HG03095 (cell line): Measurements from ENCODE around the gene PFDN6.
A peak's percentile ranks its signal among the peaks of the same experiment; 100 is the strongest.

Experiments
- ATAC-seq: cut with Tn5 transposase; IDR thresholded peaks from one replicate; pipeline ENCODE4 v1.9.1; 2021; ENCODE audit warnings: moderate library complexity; ENCODE audit not compliant: unreplicated experiment

Gene PFDN6

DNA sequence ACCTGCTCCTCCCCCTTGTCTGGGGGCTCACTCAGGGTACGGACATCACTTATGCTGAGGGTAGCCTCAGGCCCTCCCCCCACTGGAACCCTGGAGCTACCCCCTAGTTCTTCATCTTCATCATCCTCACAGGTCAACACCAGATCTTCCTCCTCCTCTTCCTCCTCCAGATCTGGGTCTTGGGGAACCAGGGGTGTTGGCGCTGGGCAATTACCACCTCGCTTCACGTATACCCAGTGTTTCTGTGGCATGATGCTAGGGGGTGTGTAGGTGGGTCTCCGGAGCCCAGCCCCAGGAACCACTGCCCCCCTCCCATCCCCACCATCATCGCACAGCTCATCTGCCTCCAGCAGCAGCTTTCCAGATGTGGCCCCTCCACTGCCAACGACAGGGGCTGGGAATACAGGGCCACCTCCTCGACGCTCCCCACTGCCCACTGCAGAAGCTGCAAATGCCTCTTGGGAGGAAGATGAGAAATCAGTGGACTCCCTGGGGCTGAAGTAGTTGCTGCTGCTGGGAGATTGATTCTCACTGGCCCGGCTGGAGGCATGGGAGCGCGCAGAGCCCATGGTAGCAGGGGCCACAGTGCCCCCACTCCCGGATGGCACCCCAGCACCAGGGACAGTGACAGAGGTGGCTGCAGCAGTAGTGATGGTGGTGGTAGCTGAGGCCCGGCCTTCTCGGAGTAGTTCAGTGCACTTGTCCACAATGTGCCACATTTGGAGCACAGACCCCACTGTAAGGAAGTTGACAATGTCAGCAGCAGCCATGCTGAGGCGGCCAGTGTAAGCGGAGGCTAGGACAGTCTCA, 26.6 kb downstream of the PFDN6 start:
- no peak for ATAC-seq

DNA sequence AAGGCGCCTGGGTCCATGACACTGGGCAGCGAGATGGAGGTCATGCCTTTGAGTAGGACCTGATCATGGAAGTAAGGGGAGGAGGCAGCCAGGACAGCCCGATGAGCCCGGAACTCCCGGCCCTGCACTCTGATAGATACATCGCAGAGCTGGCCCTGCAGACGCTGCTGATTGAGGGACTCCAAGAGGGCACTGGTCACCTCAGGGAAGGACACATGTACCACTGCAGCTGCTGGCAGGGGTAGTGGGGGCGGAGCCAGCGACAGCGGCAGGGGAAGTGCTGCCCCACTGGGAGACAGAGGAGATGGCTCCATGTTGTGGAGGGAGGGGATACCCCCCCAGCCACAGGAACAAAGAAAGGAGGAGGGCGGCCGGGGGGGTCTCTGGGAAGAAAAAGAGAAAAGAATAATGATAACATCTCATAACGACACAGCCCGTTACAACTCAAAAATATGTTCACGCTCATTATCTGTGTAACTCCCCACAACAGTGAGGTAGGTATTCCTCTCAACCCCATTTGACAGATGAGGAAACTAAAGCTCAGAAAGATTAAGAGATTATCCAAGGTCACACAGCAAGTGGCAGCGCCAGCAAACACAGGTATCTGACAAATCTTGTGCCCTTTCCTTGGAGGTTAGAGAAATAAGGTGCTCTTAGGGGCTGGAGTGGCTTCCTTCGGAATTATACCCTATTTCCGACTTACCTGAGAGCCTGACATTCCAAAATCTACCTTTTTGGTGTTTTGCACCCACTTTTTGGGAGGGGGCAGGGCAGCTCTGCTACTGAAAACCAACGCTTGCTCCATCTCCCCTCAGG, 27.4 kb downstream of the PFDN6 start:
- ATAC-seq = no peak

GRCh38 chr6:33317419-33317668, 27.9 kb downstream of the PFDN6 start:
- no peak for ATAC-seq

DNA sequence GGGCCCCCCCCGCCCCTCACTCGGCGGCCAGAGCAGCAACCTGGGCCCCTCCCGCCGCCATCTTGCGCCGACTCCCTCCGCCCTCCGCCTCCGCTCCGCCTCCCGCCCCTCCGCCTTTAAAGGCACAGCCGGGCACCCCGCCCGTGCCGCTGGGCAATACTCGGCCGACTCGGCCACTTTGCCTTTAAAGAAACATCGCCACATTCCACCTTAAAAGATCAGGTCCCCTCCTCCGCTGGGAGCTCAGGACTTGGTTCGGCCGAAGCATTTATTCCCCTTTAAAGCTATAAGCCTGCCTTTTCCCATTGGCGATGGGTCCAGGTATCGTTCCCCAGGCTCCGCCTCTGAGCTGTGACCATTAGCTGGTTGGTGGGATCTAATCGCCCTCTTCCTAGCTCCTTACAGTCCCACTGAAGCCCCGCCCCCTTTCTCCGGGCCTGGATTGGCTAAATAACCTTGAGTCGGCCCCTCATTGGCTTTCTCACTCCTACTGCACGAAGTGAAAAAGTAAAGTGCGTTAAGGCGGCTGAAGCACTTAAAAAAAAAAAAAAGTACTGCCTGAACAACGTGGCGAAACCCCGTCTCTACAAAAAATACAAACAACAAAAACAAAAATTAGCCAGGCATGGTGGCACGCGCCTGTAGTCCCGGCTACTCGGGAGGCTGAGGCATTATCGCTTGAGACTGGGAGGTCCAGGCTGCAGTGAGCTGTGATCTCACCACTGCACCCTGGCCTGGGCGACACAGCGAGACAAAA, 28.4 kb downstream of the PFDN6 start, which contains the start of gene ZBTB22:
Gene ZBTB22, minus strand, starts transcription at position 76 of the 757 bp plus-strand sequence. CDS start 828 bp downstream, outside the sequence.
- peak; percentile 45 for ATAC-seq

- no peak for ATAC-seq
Observed at GRCh38 chr6:33318426-33319073, 29.1 kb downstream of the PFDN6 start.

- no peak for ATAC-seq
Observed at GRCh38 chr6:33319939-33320314, 30.5 kb downstream of the PFDN6 start.

- ATAC-seq = no peak
Observed at GRCh38 chr6:33320315-33321181, 31.1 kb downstream of the PFDN6 start.

DNA sequence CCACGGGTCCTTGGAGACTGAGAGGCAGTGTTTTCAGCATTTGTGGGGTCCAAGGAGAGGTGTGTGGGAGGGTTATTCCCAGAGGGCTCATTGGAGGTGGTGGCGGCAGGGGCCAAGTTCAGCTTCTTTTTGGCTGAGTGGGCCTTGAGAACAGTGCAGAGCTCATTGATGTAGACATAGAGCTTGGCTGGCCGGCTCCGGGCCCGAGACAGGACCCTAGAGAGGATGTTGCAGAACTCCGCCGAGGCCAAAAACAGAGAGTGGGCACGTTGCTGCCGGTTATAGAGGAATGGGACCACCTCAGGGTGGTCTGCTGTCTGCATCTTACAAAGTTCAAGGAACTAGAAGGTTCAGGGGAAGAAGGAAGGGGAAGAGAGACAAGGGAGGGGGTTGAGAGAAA, 31.8 kb downstream of the PFDN6 start:
- ATAC-seq = no peak

- no peak for ATAC-seq
Observed at GRCh38 chr6:33323623-33323948, 34.2 kb downstream of the PFDN6 start.

DNA sequence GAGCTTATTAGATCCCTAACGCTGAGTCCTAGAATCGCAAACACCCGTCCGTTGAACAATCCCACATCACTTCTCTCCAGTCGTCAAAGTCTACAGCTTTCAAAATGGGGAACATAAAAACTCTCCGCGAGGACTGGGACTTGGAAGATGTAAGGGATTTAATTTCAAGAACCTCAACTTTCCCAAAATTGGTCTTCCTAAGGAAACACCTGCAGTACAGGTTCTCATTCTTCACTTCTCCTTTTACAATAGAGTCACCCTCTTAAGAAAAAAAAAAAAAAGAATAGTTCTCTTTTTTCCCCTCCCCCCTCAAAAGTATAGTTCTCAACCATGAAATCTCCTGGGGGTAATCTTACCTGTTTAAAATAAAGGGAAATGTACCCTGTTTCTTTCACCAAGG, 34.7 kb downstream of the PFDN6 start:
- ATAC-seq = no peak

- no peak for ATAC-seq
Observed at GRCh38 chr6:33329058-33329457, 39.7 kb downstream of the PFDN6 start.

DNA sequence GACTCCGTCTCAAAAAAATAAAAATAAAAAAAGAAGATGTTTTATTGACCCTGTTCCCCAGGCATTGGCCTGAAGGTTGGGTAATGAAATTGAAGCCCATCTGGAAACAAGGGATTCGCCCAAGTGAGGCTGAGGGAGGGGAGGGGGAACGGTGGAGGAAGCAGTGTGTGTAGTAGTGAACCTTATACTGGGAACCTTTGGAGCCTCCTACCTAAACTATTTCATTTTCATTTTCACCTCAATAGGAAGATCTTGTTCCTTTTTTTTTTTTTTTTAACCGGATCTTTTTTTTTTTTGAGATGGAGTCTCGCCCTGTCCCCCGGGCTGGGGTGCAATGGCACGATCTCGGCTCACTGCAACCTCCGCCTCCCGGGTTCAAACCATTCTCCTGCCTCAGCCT, 41.3 kb downstream of the PFDN6 start:
- no peak for ATAC-seq

DNA sequence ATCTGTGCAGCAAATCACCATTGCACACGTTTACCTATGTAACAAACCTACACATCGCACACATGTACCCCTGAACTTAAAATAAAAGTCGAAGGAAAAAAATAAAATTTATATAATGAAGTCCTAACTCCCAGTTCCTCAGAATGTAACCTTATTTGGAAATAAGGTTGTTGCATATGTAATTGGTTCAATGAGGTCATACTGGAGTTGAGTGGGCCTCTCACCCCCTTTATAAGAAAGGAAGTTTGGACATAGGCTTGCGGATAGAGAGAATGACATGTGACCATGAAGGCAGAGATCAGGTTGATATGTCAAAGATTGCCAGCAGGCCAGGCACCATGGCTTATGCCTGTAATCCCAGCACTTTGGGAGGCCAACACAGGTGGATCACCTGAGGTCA, 44.3 kb downstream of the PFDN6 start:
- no peak for ATAC-seq

- no peak for ATAC-seq
Observed at GRCh38 chr6:33335916-33336315, 46.5 kb downstream of the PFDN6 start.

DNA sequence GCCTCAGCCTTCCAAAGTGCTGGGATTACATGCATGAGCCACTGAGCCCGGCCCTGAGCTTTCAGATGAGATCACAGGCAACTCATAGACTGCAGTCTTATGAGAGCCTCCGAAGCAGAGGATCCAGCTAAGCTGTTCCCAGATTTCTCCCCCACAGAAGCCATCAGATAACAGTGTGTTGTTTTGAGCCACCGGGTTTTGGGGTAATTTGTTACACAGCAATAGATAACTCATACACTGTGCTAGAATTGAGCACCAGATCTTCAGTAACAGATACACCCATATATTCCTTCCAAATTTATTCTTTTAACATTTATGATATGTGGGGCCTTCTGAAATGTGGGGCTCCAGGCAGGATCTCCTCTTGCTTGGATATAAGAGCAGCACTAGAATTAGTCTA, 47.1 kb downstream of the PFDN6 start:
- no peak for ATAC-seq

DNA sequence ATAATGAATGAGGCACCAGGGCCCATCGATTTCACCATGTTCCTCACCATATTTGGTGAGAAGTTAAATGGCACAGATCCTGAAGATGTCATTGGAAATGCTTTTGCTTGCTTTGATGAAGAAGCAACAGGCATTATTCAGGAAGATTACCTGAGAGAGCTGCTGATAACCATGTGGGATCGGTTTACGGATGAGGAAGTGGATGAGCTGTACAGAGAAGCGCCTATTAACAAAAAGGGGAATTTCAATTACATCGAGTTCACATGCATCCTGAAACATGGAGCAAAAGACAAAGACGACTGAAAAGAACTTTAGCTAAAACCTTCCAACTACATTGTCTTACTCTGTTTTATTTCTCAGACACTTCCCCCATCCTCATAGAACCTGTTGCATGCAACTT, 49.8 kb downstream of the PFDN6 start:
- no peak for ATAC-seq
